ENCODE measurements around the gene PPP3CB. TPM values are rescaled to one million over a fixed set of nuclear protein-coding genes. Genes with fewer than 3 reads are reported as not detected.

The PPP3CB gene
- total RNA-seq, 2 experiments from 2014 or later: 42.3 to 45.3 TPM

DNA sequence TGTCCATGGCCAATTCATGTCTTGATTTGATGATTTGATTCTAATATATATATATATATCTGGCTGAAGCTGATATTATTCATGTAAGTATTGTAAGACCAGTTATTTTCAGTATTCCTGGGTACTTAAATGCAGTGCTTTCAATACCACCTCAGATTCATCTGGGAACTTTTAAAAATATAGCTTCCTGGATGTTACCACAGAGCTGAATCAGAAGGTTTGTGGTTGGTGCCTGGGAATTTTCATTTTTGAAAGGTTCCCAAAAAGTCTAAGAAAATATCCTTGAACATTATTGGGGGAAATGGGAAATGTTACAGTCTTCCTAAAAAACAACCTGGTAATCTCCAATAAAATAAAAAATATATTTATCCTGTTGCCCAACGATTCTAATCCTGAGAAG, 10.7 kb upstream of the PPP3CB start:
- Mint-ChIP-seq H3K4me3 (no peak overlapping the region), H3K9me3 (ENCODE audit: low read depth) (no peaks in the 10 kb centered on the region), H3K27ac (no peak overlapping the region), H3K36me3 (ENCODE audit: low read depth) (peaks cover 12% of the 10 kb centered on the region), H3K4me1 (peaks cover 9% of the 10 kb centered on the region), H3K27me3 (no peaks in the 10 kb centered on the region)
- intact Hi-C loops (cut with DNase I, micrococcal nuclease): no loop called here
- CTCF ChIA-PET: no interaction called here
- POLR2A ChIA-PET: no interaction called here
- DNase-seq (no peak), ATAC-seq (no peak)

DNA sequence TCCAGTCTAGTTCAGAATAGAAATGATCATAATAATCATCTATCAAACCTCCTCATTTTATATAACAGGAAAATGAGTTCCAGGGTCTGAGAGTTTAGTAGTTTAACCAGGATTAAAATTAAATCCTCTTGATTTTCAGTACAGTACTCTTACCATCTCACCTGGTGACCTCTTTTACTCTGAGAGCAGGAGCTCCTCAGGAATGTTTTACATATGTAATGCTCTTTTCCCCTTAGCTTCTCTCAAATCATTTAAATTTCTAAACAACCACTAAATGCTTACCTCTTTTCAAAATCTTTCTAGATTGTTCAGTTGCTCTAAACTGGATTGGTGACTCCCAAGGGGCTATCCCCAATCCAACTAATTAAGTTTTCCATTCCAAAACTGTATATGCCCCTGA, 10.2 kb upstream of the PPP3CB start:
- ChIA-PET POLR2A (no interaction called here), CTCF (no interaction called here)

DNA sequence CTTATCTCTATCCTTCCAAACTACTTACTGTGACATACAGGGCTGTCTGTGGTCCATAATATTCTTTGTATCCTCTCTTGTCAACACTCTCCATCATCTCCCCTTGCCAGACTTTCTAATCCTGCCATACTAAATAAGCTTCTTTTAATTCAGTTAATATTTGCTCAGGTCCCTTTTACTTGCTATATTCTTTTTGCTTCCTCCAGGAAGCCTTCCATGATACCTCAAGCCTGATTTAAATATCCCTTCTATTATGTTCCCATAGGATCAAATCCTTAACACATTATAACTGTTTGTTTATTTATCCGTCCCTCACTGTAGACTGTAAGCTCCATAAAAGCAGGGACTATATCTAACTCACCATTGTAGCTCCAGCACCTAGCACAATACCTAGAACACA, 7.2 kb upstream of the PPP3CB start:
- Mint-ChIP-seq H3K9me3 (ENCODE audit: low read depth) (no peaks in the 10 kb centered on the region), H3K27me3 (no peaks in the 10 kb centered on the region), H3K4me3 (no peak overlapping the region), H3K27ac (no peak overlapping the region), H3K36me3 (ENCODE audit: low read depth) (peaks cover 12% of the 10 kb centered on the region), H3K4me1 (peaks cover 17% of the 10 kb centered on the region)
- CTCF ChIA-PET: interaction anchor here (0.6 to 1.0 kb wide), 2 partner anchors 74 to 141 kb away, joined by 3 read pairs; no protein-coding TSS in a partner anchor
- intact Hi-C loops (cut with DNase I, micrococcal nuclease): no loop called here
- DNase-seq (no peak), ATAC-seq (no peak)
- POLR2A ChIA-PET: no interaction called here

More for the DNA sequence above, 10.2 kb upstream of the PPP3CB start:
- Mint-ChIP-seq H3K27me3 (no peaks in the 10 kb centered on the region), H3K27ac (no peak overlapping the region), H3K9me3 (ENCODE audit: low read depth) (no peaks in the 10 kb centered on the region), H3K4me3 (no peak overlapping the region), H3K36me3 (ENCODE audit: low read depth) (peaks cover 12% of the 10 kb centered on the region), H3K4me1 (peaks cover 14% of the 10 kb centered on the region)
- no peak for ATAC-seq
- no peak for DNase-seq
- intact Hi-C loops (cut with DNase I, micrococcal nuclease): no loop called here

DNA sequence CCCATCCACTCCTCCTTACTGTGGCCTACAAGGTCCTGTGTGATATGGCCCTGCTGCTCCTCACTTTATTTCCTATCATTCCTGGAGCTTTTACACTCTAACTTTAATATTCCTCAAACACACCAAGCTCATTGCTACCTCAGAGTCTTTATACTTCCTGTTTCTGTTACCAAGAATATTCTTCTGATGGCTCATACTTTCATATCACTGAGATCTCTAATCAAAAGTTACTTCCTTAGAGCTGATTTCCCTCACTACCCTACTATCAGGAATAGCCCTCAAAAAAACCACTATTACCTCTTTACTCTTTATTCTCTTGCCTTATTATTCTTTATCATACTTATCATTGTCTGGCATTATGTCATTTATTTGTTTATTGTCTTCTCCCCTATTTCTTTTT, 5.8 kb upstream of the PPP3CB start:
- CTCF ChIA-PET: interaction anchor here (0.7 kb wide), 1 partner anchor 141 kb away, joined by 3 read pairs; no protein-coding TSS in a partner anchor
- POLR2A ChIA-PET: interaction anchor here (0.6 kb wide), 2 partner anchors 279 to 501 kb away, joined by 3 to 8 read pairs; no protein-coding TSS in a partner anchor
- Mint-ChIP-seq H3K27ac (peak overlapping the region; percentile 82), H3K4me3 (no peak overlapping the region), H3K27me3 (no peaks in the 10 kb centered on the region), H3K9me3 (ENCODE audit: low read depth) (no peaks in the 10 kb centered on the region), H3K4me1 (peaks cover 24% of the 10 kb centered on the region), H3K36me3 (ENCODE audit: low read depth) (peaks cover 12% of the 10 kb centered on the region)
- DNase-seq (no peak), ATAC-seq (peak; percentile 57)
- intact Hi-C loops (cut with DNase I, micrococcal nuclease): no loop called here

DNA sequence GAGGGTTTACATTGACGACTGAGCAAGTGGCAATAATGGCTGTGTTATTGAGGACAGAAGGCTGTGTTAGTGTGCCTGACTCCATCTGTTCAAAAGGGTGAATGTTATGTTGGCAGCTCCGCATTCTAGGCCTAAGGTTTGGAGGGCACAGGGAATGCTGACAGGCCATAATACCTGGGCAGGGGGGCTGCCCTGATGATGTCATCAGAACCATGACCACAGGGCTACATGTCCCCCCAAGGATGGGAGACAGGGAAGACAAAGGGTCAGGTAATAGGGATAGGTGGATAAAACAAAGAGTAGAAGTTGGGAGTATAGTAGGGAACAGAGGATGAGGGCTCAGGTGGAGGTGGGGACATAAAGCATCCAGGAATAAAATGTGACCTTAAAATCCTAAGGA, 1.8 kb upstream of the PPP3CB start:
- Mint-ChIP-seq H3K27ac (no peak overlapping the region), H3K4me3 (no peak overlapping the region), H3K36me3 (ENCODE audit: low read depth) (peaks cover 10% of the 10 kb centered on the region), H3K27me3 (no peaks in the 10 kb centered on the region), H3K9me3 (ENCODE audit: low read depth) (no peaks in the 10 kb centered on the region), H3K4me1 (peaks cover 50% of the 10 kb centered on the region)
- no peak for ATAC-seq
- intact Hi-C loops (cut with DNase I, micrococcal nuclease): loop anchor here (5.0 to 10.0 kb wide), 5 partner anchors 140 to 805 kb away; partner anchors contain the start of genes CFAP70 (in 1 of the 2), ECD (in 1 of the 2), FAM149B1 (in 1 of the 2) and MCU (in 1 of the 2)
- ChIA-PET POLR2A (no interaction called here), CTCF (no interaction called here)
- DNase-seq: no peak

DNA sequence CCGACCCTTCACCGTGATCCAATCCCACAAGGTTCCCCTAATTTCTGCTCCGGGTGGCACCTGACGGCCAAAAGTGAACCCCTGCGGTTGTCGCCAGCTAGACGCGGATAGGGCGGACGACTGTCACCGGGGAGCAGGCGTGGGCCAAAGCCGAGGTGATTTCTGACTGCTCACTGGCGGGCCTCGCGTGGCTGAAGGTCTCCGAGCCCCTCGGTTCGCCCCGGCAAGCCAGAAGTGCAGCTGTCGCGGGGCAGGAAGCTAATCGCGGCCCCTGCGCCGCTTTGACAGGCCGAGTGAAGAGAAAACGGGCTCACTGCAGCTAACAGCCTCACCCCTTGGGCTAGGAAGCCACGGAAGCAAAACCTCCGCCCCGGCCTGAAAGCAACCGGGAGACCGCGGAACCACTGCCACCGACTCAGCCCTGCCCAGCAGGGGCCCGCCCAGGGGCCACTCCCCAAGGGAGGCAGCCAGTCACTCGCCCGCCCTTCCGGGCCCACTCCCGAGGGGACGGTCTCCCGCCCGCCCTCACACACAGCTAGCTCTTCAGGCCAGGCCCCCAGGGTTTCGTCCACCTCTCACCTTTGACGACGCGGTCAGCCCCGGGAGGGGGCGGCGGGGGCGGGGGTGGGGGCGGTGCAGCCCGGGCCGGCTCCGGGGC, 469 bp downstream of the PPP3CB start:
- H3K36me3 Mint-ChIP-seq (ENCODE audit: low read depth): peaks cover 12% of the 10 kb centered on the region
- H3K9me3 Mint-ChIP-seq (ENCODE audit: low read depth): no peaks in the 10 kb centered on the region
- CTCF ChIA-PET: interaction anchor here (0.7 to 1.6 kb wide), 2 partner anchors 16 to 1087 kb away, joined by 3 to 6 read pairs; no protein-coding TSS in a partner anchor
- POLR2A ChIA-PET: interaction anchor here (0.5 to 1.6 kb wide), 9 partner anchors 20 to 505 kb away, joined by 3 to 7 read pairs (median 5); partner anchors contain the start of gene DNAJC9
- no peaks in the 10 kb centered on the region for H3K27me3 Mint-ChIP-seq
- DNase-seq (peak; percentile 93), ATAC-seq (peak; percentile 90)
- peak overlapping the region; percentile 91 for H3K4me3 Mint-ChIP-seq
- intact Hi-C loops (cut with DNase I, micrococcal nuclease): loop anchor here (1.0 to 10.0 kb wide), 13 partner anchors 15 to 803 kb away; partner anchors contain the start of genes CFAP70 (in 2 of the 2), P4HA1 (in 2 of the 2), ANXA7 (in 1 of the 2) and DNAJC9 (in 1 of the 2)
- H3K27ac Mint-ChIP-seq: peak overlapping the region; percentile 89
- peaks cover 43% of the 10 kb centered on the region for H3K4me1 Mint-ChIP-seq

DNA sequence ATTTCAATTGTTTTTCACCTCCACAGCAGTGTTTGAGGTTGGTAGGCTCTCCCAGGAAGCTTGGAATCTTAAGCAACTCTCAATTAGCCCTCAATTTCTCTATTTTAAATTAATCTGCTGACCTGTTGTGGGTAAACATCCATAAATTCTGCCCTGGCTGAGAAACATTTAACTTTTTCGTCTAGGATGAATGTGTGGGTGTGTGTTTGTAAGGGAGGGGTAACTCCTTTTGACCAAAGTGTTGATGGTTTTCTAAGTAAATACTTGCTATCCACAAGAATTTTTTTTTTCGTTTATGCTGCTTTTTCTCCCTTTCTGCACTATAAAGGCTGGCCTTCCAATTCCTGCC, 973 bp downstream of the PPP3CB start:
- CTCF ChIA-PET: interaction anchor here (0.7 to 1.6 kb wide), 2 partner anchors 15 to 1086 kb away, joined by 3 to 6 read pairs; no protein-coding TSS in a partner anchor

DNA sequence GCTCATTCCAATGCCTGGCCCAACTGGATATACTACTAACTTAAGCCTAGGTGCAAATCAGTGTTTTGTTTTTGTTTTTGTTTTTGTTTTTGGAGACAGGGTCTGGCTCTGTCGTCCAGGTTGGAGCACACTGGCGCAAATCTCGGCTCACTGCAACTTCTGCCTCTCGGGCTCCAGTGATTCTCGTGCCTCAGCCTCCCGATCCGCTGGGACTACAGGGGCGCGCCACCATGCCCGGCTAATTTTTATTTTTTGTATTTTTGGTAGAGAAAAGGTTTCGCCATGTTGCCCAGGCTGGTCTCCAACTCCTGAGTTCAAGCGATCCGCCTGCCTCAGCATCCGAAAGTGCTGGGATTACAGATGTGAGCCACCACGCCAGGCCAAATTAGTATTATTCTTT, 1.6 kb downstream of the PPP3CB start:
- Mint-ChIP-seq H3K27ac (no peak overlapping the region), H3K36me3 (ENCODE audit: low read depth) (peaks cover 14% of the 10 kb centered on the region), H3K27me3 (no peaks in the 10 kb centered on the region), H3K4me1 (peaks cover 50% of the 10 kb centered on the region), H3K9me3 (ENCODE audit: low read depth) (no peaks in the 10 kb centered on the region), H3K4me3 (peak overlapping the region; percentile 65)
- CTCF ChIA-PET: interaction anchor here (1.6 kb wide), 1 partner anchor 15 kb away, joined by 6 read pairs; no protein-coding TSS in a partner anchor
- POLR2A ChIA-PET: interaction anchor here (0.7 kb wide), 3 partner anchors 27 to 504 kb away, joined by 3 to 6 read pairs (median 5); no protein-coding TSS in a partner anchor
- DNase-seq: peak; percentile 9
- no peak for ATAC-seq
- intact Hi-C loops (cut with DNase I, micrococcal nuclease): loop anchor here (2.0 to 10.0 kb wide), 3 partner anchors 135 to 399 kb away; partner anchors contain the start of genes CFAP70 (in 1 of the 2), MRPS16 (in 1 of the 2) and P4HA1 (in 1 of the 2)

More for the DNA sequence above, 973 bp downstream of the PPP3CB start:
- POLR2A ChIA-PET: interaction anchor here (0.6 to 1.6 kb wide), 4 partner anchors 35 to 505 kb away, joined by 3 to 6 read pairs (median 6); no protein-coding TSS in a partner anchor
- Mint-ChIP-seq H3K4me1 (peaks cover 46% of the 10 kb centered on the region), H3K27me3 (no peaks in the 10 kb centered on the region), H3K4me3 (peak overlapping the region; percentile 91), H3K9me3 (ENCODE audit: low read depth) (no peaks in the 10 kb centered on the region), H3K27ac (peak overlapping the region; percentile 89), H3K36me3 (ENCODE audit: low read depth) (peaks cover 12% of the 10 kb centered on the region)
- intact Hi-C loops (cut with DNase I, micrococcal nuclease): loop anchor here (1.0 to 10.0 kb wide), 13 partner anchors 15 to 803 kb away; partner anchors contain the start of genes CFAP70 (in 2 of the 2), P4HA1 (in 2 of the 2), ANXA7 (in 1 of the 2) and DNAJC9 (in 1 of the 2)
- DNase-seq: no peak
- no peak for ATAC-seq

DNA sequence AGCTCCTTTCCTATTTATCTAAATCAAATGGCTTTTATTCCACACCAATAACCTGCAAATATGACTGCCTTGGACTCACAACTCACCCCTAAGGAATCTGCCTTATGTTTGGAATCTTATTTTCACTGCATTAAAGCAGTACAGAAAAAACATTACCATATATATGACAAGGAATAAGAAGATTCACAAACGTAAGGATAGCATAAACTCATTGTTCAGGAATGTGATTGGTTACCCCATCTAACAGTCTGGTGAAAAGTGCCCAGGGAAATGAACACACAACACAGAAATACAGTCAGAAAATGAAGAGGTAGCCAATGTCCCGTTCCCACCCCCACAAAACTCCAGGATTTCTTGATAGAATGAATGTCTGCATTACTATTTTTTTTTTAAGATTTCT, 2.0 kb downstream of the PPP3CB start:
- intact Hi-C loops (cut with DNase I, micrococcal nuclease): loop anchor here (2.0 to 10.0 kb wide), 3 partner anchors 135 to 399 kb away; partner anchors contain the start of genes CFAP70 (in 1 of the 2), MRPS16 (in 1 of the 2) and P4HA1 (in 1 of the 2)
- H3K4me1 Mint-ChIP-seq: peaks cover 54% of the 10 kb centered on the region
- no peak for DNase-seq
- POLR2A ChIA-PET: interaction anchor here (0.7 kb wide), 1 partner anchor 27 kb away, joined by 3 read pairs; no protein-coding TSS in a partner anchor
- peak overlapping the region; percentile 75 for H3K27ac Mint-ChIP-seq
- CTCF ChIA-PET: interaction anchor here (0.6 kb wide), 1 partner anchor 398 kb away, joined by 3 read pairs; no protein-coding TSS in a partner anchor
- no peak for ATAC-seq
- peak overlapping the region; percentile 65 for H3K4me3 Mint-ChIP-seq
- no peaks in the 10 kb centered on the region for H3K9me3 Mint-ChIP-seq (ENCODE audit: low read depth)
- H3K27me3 Mint-ChIP-seq: no peaks in the 10 kb centered on the region
- H3K36me3 Mint-ChIP-seq (ENCODE audit: low read depth): peaks cover 17% of the 10 kb centered on the region

DNA sequence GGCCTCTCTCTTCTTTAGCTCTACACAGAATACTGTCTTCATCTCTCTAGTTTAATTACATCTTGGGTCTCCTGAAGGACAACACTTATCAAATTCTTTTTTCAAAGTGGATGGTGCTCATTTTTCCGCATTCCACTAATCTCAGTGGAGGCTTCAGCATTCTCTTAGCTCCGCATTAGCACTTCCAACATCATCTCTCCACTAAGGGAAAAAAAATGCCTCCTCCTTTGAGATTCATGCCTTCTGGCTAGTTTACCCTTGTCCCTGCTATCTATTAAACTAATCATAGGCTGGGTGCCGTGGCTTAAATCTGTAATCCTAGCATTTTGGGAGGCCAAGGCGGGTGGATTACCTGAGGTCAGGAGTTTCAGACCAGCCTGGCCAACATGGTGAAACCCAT, 9.2 kb downstream of the PPP3CB start:
- ChIA-PET POLR2A (no interaction called here), CTCF (no interaction called here)
- Mint-ChIP-seq H3K4me1 (peaks cover 24% of the 10 kb centered on the region), H3K27me3 (no peaks in the 10 kb centered on the region), H3K27ac (no peak overlapping the region), H3K9me3 (ENCODE audit: low read depth) (no peaks in the 10 kb centered on the region), H3K36me3 (ENCODE audit: low read depth) (peaks cover 28% of the 10 kb centered on the region), H3K4me3 (no peak overlapping the region)
- DNase-seq: no peak
- intact Hi-C loops (cut with DNase I, micrococcal nuclease): no loop called here
- ATAC-seq: no peak

DNA sequence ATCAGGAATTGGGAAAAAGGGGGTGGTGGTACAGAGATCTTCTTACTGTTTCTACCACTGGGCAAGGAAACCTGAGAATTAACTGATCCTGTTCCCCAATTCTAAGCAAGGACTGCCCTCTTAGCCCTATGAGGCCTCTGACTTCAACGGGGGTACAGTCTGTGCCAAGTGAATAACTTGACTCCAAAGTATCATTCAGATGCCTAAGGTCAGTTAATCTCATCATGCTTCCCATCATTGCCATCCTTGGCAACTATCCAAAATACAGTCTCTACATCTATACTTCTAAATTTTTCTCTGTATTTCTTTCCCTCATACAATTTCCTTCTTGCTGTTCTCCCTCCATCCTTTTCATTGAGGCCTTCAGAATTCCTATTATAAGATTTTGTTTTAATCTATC, 10.5 kb downstream of the PPP3CB start:
- H3K4me3 Mint-ChIP-seq: no peak overlapping the region
- DNase-seq (no peak), ATAC-seq (no peak)
- no peaks in the 10 kb centered on the region for H3K9me3 Mint-ChIP-seq (ENCODE audit: low read depth)
- POLR2A ChIA-PET: no interaction called here
- no peak overlapping the region for H3K27ac Mint-ChIP-seq
- peaks cover 29% of the 10 kb centered on the region for H3K4me1 Mint-ChIP-seq
- no peaks in the 10 kb centered on the region for H3K27me3 Mint-ChIP-seq
- CTCF ChIA-PET: no interaction called here
- intact Hi-C loops (cut with DNase I, micrococcal nuclease): no loop called here
- peaks cover 28% of the 10 kb centered on the region for H3K36me3 Mint-ChIP-seq (ENCODE audit: low read depth)
